Measurements from ENCODE around the gene ACACA.

ACACA gene

GRCh38 chr17:37133136-37133535 is 273.5 kb downstream of the ACACA start:
- no peaks in the 10 kb centered on the region for H4K20me1 ChIP-seq (ENCODE audit: control insufficient read depth, insufficient read depth, low read depth, low read length)
- H3K79me2 ChIP-seq (ENCODE audit: control insufficient read depth, low read length): no peaks in the 10 kb centered on the region
- H3K27ac ChIP-seq (ENCODE audit: low read depth, low read length): no peak overlapping the region
- H3K4me2 ChIP-seq (ENCODE audit: low read length): no peak overlapping the region
- no peaks in the 10 kb centered on the region for H3K9me3 ChIP-seq (ENCODE audit: control insufficient read depth, insufficient read depth, low read length)
- H3K36me3 ChIP-seq (ENCODE audit: control insufficient read depth, low read length): peaks cover 53% of the 10 kb centered on the region
- H3K4me3 ChIP-seq (ENCODE audit: low read length): no peak overlapping the region
- H3K4me1 ChIP-seq (ENCODE audit: control insufficient read depth, low read length): no peaks in the 10 kb centered on the region
- H3K27me3 ChIP-seq (ENCODE audit: control insufficient read depth, low read length): no peaks in the 10 kb centered on the region
- H3F3A ChIP-seq (ENCODE audit: control insufficient read depth, insufficient read depth): no peaks in the 10 kb centered on the region
- no peak for TF ChIP-seq CTCF (IDR thresholded peaks at IDR 0.05; ENCODE audit: low read depth, low read length, poor library complexity, severe bottlenecking)
- no peak for TF ChIP-seq EZH2phosphoT487 (IDR thresholded peaks at IDR 0.05; ENCODE audit: borderline replicate concordance, low read length)
- H3K9me2 ChIP-seq (replicated peaks; ENCODE audit: control insufficient read depth, low read length): no peaks in the 10 kb centered on the region

GRCh38 chr17:37131669-37132611 is 274.7 kb downstream of the ACACA start:
- Histone ChIP-seq H3K4me1 (ENCODE audit: control insufficient read depth, low read length) (no peaks in the 10 kb centered on the region), H3F3A (ENCODE audit: control insufficient read depth, insufficient read depth) (no peaks in the 10 kb centered on the region), H3K9me2 (replicated peaks; ENCODE audit: control insufficient read depth, low read length) (no peaks in the 10 kb centered on the region), H3K36me3 (ENCODE audit: control insufficient read depth, low read length) (peaks cover 52% of the 10 kb centered on the region), H3K79me2 (ENCODE audit: control insufficient read depth, low read length) (no peaks in the 10 kb centered on the region), H3K9me3 (ENCODE audit: control insufficient read depth, insufficient read depth, low read length) (no peaks in the 10 kb centered on the region), H4K20me1 (ENCODE audit: control insufficient read depth, insufficient read depth, low read depth, low read length) (no peaks in the 10 kb centered on the region), H3K27me3 (ENCODE audit: control insufficient read depth, low read length) (no peaks in the 10 kb centered on the region), H3K4me3 (ENCODE audit: low read length) (no peak overlapping the region), H3K27ac (ENCODE audit: low read depth, low read length) (no peak overlapping the region), H3K4me2 (ENCODE audit: low read length) (no peak overlapping the region)
- TF ChIP-seq EZH2phosphoT487 (IDR thresholded peaks at IDR 0.05; ENCODE audit: borderline replicate concordance, low read length): no peak
- TF ChIP-seq CTCF (IDR thresholded peaks at IDR 0.05; ENCODE audit: low read depth, low read length, poor library complexity, severe bottlenecking): no peak

GRCh38 chr17:37130984-37131446 is 275.6 kb downstream of the ACACA start:
- Histone ChIP-seq H3K27ac (ENCODE audit: low read depth, low read length) (no peak overlapping the region), H3K9me2 (replicated peaks; ENCODE audit: control insufficient read depth, low read length) (no peaks in the 10 kb centered on the region), H3K79me2 (ENCODE audit: control insufficient read depth, low read length) (no peaks in the 10 kb centered on the region), H3K4me2 (ENCODE audit: low read length) (no peak overlapping the region), H3K27me3 (ENCODE audit: control insufficient read depth, low read length) (no peaks in the 10 kb centered on the region), H3K36me3 (ENCODE audit: control insufficient read depth, low read length) (peaks cover 61% of the 10 kb centered on the region), H3K4me3 (ENCODE audit: low read length) (no peak overlapping the region), H3F3A (ENCODE audit: control insufficient read depth, insufficient read depth) (no peaks in the 10 kb centered on the region), H4K20me1 (ENCODE audit: control insufficient read depth, insufficient read depth, low read depth, low read length) (no peaks in the 10 kb centered on the region), H3K9me3 (ENCODE audit: control insufficient read depth, insufficient read depth, low read length) (no peaks in the 10 kb centered on the region), H3K4me1 (ENCODE audit: control insufficient read depth, low read length) (no peaks in the 10 kb centered on the region)
- no peak for TF ChIP-seq CTCF (IDR thresholded peaks at IDR 0.05; ENCODE audit: low read depth, low read length, poor library complexity, severe bottlenecking)
- no peak for TF ChIP-seq EZH2phosphoT487 (IDR thresholded peaks at IDR 0.05; ENCODE audit: borderline replicate concordance, low read length)

Data from DOHH2 (cell line).